Neural cell (in vitro differentiated cells): ENCODE results near the gene FUCA2. TPM values are rescaled to one million over a fixed set of nuclear protein-coding genes. Genes with fewer than 3 reads are reported as not detected.

Experiments
- H2AFZ ChIP-seq: fragments of 200-600, 300-800 bp; sonication (generic), shearing (Covaris generic); 2 replicates; pipeline ENCODE4 v1.6.0; 2014; ENCODE audit warnings: low read depth, mild to moderate bottlenecking, antibody characterized with exemption, low read length, moderate library complexity
- H3F3A ChIP-seq: fragments of 200-600 bp; shearing (Covaris generic); 2 replicates; pipeline ENCODE4 v1.6.1; 2016; ENCODE audit warnings: mild to moderate bottlenecking, moderate library complexity, mixed read lengths, antibody characterized with exemption, low read length; ENCODE audit not compliant: insufficient read depth, poor library complexity, severe bottlenecking
- H3K27ac ChIP-seq: fragments of 200-600, 300-800 bp; sonication (generic), shearing (Covaris generic); 2 replicates; pipeline ENCODE4 v1.5.1; 2014; ENCODE audit warnings: mild to moderate bottlenecking, low read length, moderate library complexity
- H3K27me3 ChIP-seq: fragments of 300-800, 200-600 bp; sonication (generic), shearing (Covaris generic); 2 replicates; pipeline ENCODE4 v1.6.0; 2014; ENCODE audit warnings: mild to moderate bottlenecking, low read depth, low read length, moderate library complexity; ENCODE audit not compliant: insufficient read depth
- H3K36me3 ChIP-seq: fragments of 300-800, 200-600 bp; sonication (generic), shearing (Covaris generic); 2 replicates; pipeline ENCODE4 v1.5.1; 2014; ENCODE audit warnings: mild to moderate bottlenecking, antibody characterized with exemption, low read length, moderate library complexity; ENCODE audit not compliant: insufficient read depth
- H3K4me2 ChIP-seq: fragments of 300-800, 200-600 bp; sonication (generic), shearing (Covaris generic); 2 replicates; pipeline ENCODE4 v1.6.0; 2014; ENCODE audit warnings: mild to moderate bottlenecking, low read length
- H3K4me3 ChIP-seq: fragments of 300-800, 200-600 bp; sonication (generic), shearing (Covaris generic); 2 replicates; pipeline ENCODE4 v1.5.1; 2014; ENCODE audit warnings: mild to moderate bottlenecking, low read length, moderate library complexity
- H3K79me2 ChIP-seq: fragments of 200-600 bp; shearing (Covaris generic); replicated peaks from 2 replicates; pipeline ENCODE4 v1.6.0; 2014; ENCODE audit warnings: mild to moderate bottlenecking, low read length, moderate library complexity; ENCODE audit not compliant: insufficient read depth
- H3K9ac ChIP-seq: fragments of 300-800, 200-600 bp; sonication (generic), shearing (Covaris generic); 2 replicates; pipeline ENCODE4 v1.6.1; 2016; ENCODE audit warnings: mild to moderate bottlenecking, low read length, mixed read lengths
- H3K9me2 ChIP-seq: fragments of 200-600 bp; shearing (Covaris generic); 2 replicates; pipeline ENCODE4 v1.6.1; 2016; ENCODE audit warnings: mild to moderate bottlenecking, low read length, mixed read lengths; ENCODE audit not compliant: insufficient read depth
- H3K9me3 ChIP-seq: fragments of 200-600, 300-800 bp; sonication (generic), shearing (Covaris generic); 2 replicates; pipeline ENCODE4 v1.6.1; 2016; ENCODE audit warnings: mild to moderate bottlenecking, mixed run types, low read length, moderate library complexity, mixed read lengths
- H4K20me1 ChIP-seq: fragments of 200-600 bp; shearing (Covaris generic); 2 replicates; pipeline ENCODE4 v1.6.1; 2016; ENCODE audit warnings: mild to moderate bottlenecking, mixed run types; ENCODE audit not compliant: insufficient read depth
- EP300 ChIP-seq: fragments of 450-650 bp; conservative IDR thresholded peaks from 2 replicates; pipeline ENCODE4 v1.6.1; 2014; ENCODE audit warnings: antibody characterized with exemption, mild to moderate bottlenecking, moderate library complexity; ENCODE audit not compliant: poor library complexity, severe bottlenecking
- EZH2 ChIP-seq: fragments of 200-600, 300-800 bp; shearing (Covaris generic), sonication (generic); IDR thresholded peaks from 2 replicates; pipeline ENCODE4 v1.6.1; 2014; ENCODE audit warnings: antibody characterized with exemption, low read length, borderline replicate concordance, mild to moderate bottlenecking; ENCODE audit not compliant: insufficient read depth, poor library complexity, severe bottlenecking
- MXI1 ChIP-seq: fragments of 450-650 bp; conservative IDR thresholded peaks from 2 replicates; pipeline ENCODE4 v1.6.1; 2014; ENCODE audit warnings: antibody characterized with exemption, mild to moderate bottlenecking; ENCODE audit not compliant: poor library complexity, severe bottlenecking
- POLR2AphosphoS5 ChIP-seq: IDR thresholded peaks from 2 replicates; pipeline ENCODE4 v1.6.1; 2012
- RAD21 ChIP-seq: fragments of 450-650 bp; conservative IDR thresholded peaks from 2 replicates; pipeline ENCODE4 v1.6.1; 2014; ENCODE audit warnings: antibody characterized with exemption, mild to moderate bottlenecking, moderate library complexity
- REST ChIP-seq: IDR thresholded peaks from 2 replicates; pipeline ENCODE4 v1.6.1; 2012; ENCODE audit warnings: borderline replicate concordance
- SMC3 ChIP-seq: fragments of 450-650 bp; conservative IDR thresholded peaks from 2 replicates; pipeline ENCODE4 v1.6.1; 2014; ENCODE audit warnings: antibody characterized with exemption, mild to moderate bottlenecking, moderate library complexity; ENCODE audit not compliant: poor library complexity
- TAF1 ChIP-seq: IDR thresholded peaks from 2 replicates; pipeline ENCODE4 v1.6.1; 2012; ENCODE audit warnings: low read depth
- polyA plus RNA-seq: library from polyadenylated mRNA; depleted of rRNA; stranded (reverse); fragments of >200 nt; gene quantifications from 2 replicates; pipeline ENCODE4 v1.2.3, GENCODE V29; 2014
- TF ChIP-seq, protein P1 (sequence below): fragments of 450-650 bp; IDR thresholded peaks from 2 replicates; pipeline ENCODE4 v1.5.1; 2014; ENCODE audit warnings: antibody characterized with exemption, mild to moderate bottlenecking, moderate library complexity; ENCODE audit not compliant: poor library complexity, severe bottlenecking

FUCA2 gene
- polyA plus RNA-seq, 1 donor from 2014 or later: 6.0 TPM

DNA sequence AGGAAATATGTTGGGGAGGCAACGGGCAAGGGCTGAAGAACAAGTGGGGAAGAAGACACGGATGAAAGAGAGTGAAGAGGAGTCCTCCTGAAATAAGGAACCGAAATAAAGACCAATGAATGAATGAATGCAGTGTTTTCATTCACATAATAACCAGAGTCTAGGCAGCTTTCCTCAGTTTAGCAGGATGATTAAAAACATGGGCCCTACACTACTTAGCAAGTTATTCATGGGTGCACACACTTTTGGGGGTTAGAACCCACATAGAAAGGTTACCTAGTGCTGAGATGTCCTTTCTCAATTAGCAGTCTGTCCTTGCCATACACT lies 5.9 kb upstream of the FUCA2 start:
- Histone ChIP-seq H2AFZ (no peak overlapping the region), H3K9me2 (no peaks in the 10 kb centered on the region), H3K4me2 (no peak overlapping the region), H3K36me3 (no peaks in the 10 kb centered on the region), H3K9me3 (no peaks in the 10 kb centered on the region), H3K9ac (no peak overlapping the region), H3K79me2 (no peaks in the 10 kb centered on the region), H4K20me1 (no peaks in the 10 kb centered on the region), H3K27me3 (no peaks in the 10 kb centered on the region), H3K4me3 (no peak overlapping the region), H3F3A (no peaks in the 10 kb centered on the region), H3K27ac (no peak overlapping the region)
- TF ChIP-seq RAD21 (no peak), POLR2AphosphoS5 (no peak), TAF1 (no peak), REST (no peak), EP300 (no peak), SMC3 (no peak), EZH2 (no peak)
- TF ChIP-seq, protein P1, sequence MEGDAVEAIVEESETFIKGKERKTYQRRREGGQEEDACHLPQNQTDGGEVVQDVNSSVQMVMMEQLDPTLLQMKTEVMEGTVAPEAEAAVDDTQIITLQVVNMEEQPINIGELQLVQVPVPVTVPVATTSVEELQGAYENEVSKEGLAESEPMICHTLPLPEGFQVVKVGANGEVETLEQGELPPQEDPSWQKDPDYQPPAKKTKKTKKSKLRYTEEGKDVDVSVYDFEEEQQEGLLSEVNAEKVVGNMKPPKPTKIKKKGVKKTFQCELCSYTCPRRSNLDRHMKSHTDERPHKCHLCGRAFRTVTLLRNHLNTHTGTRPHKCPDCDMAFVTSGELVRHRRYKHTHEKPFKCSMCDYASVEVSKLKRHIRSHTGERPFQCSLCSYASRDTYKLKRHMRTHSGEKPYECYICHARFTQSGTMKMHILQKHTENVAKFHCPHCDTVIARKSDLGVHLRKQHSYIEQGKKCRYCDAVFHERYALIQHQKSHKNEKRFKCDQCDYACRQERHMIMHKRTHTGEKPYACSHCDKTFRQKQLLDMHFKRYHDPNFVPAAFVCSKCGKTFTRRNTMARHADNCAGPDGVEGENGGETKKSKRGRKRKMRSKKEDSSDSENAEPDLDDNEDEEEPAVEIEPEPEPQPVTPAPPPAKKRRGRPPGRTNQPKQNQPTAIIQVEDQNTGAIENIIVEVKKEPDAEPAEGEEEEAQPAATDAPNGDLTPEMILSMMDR: no peak

DNA sequence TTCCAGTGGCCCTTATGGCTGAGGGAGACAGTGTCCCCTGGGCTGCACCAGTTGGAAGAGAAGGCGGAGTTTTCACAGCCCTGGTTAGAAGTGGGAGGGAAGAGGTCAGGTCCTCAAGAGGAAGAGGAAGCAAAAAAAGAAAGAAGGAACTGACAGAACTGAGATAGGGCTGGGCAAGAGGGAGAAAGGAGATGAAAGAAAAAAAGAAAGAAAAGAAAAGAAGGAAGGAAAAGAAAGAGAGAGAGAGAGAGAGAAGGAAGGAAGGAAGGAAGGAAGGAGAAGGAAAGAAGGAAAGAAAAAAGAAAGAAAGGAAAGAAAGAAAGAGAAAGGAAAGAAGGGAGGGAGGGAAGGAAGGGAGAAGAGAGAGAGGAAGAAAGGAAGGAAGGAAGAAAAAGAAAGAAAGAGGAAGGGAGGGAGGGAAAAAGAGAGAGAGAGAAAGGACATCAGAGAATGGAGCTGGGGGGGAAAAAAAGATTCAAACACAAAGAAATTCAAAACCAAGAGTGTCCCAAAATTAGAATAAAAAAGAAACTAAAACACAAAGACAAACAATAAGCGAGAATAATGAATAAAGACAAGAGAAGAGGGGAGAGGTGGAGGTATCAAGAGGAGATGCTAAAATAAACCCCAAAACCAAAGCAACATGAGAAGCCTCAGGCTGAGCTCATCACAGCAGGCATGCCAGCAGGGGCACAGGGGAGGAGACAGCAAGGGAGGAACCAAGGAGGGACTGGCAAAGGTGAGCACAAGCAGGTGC lies 5.3 kb upstream of the FUCA2 start:
- H3K9me3 ChIP-seq: no peaks in the 10 kb centered on the region
- H4K20me1 ChIP-seq: no peaks in the 10 kb centered on the region
- TF ChIP-seq EZH2: no peak
- TF ChIP-seq EP300: no peak
- no peak for TF ChIP-seq MXI1
- no peak for TF ChIP-seq REST
- TF ChIP-seq TAF1: no peak
- TF ChIP-seq POLR2AphosphoS5: no peak
- TF ChIP-seq RAD21: no peak
- no peak for TF ChIP-seq SMC3
- TF ChIP-seq, protein P1: no peak
- H3K36me3 ChIP-seq: no peaks in the 10 kb centered on the region
- H3K9ac ChIP-seq: no peak overlapping the region
- H3K4me3 ChIP-seq: no peak overlapping the region
- H2AFZ ChIP-seq: no peak overlapping the region
- H3K79me2 ChIP-seq: no peaks in the 10 kb centered on the region
- no peaks in the 10 kb centered on the region for H3K9me2 ChIP-seq
- H3K4me2 ChIP-seq: no peak overlapping the region
- no peak overlapping the region for H3K27ac ChIP-seq
- H3K27me3 ChIP-seq: no peaks in the 10 kb centered on the region
- no peaks in the 10 kb centered on the region for H3F3A ChIP-seq
